Right atrium auricular region (tissue), 2 donors: Measurements from ENCODE around the gene OR6Q1. TPM values are rescaled to one million over a fixed set of nuclear protein-coding genes. Genes with fewer than 3 reads are reported as not detected.

Source experiments
- DNase-seq: peaks from one replicate; pipeline ENCODE4 v3.0.0-alpha.2; 2019; ENCODE audit warnings: low spot score
- H3K27ac ChIP-seq, 2 donors: fragments of 200-600 bp; sonication (generic); 1 replicate in 1 of 2; 2 replicates in 1 of 2; pipeline ENCODE4 v1.5.1; 2016 to 2019
- H3K27me3 ChIP-seq, 2 donors: fragments of 200-600 bp; sonication (generic); one replicate each; pipeline versions ENCODE4 v1.5.1 to v1.6.0; 2017 to 2019
- H3K36me3 ChIP-seq: fragments of 200-600 bp; sonication (generic); one replicate; pipeline ENCODE4 v1.5.1; 2016
- H3K4me1 ChIP-seq, 2 donors: fragments of 200-600 bp; sonication (generic); one replicate each; pipeline versions ENCODE4 v1.5.1 to v1.6.0; 2017 to 2019
- H3K4me3 ChIP-seq, 2 donors: fragments of 200-600 bp; sonication (generic); 1 replicate in 1 of 2; 2 replicates in 1 of 2; pipeline ENCODE4 v1.5.1; 2017 to 2019; ENCODE audit warnings: mild to moderate bottlenecking in 1 of 2, moderate library complexity in 1 of 2
- H3K9me3 ChIP-seq, 2 donors: fragments of 200-600 bp; sonication (generic); one replicate each; pipeline ENCODE4 v1.5.1; 2019
- total RNA-seq, 2 donors: library from RNA; depleted of rRNA; stranded (reverse); fragments of >200 nt; gene quantifications; one replicate each; pipeline ENCODE4 v1.1.0, GENCODE V29; 2016
- TF ChIP-seq, protein P1 (sequence below), 2 donors: fragments of 200-600 bp; sonication (generic); IDR thresholded peaks; one replicate each; pipeline ENCODE4 v1.5.1; 2019; ENCODE audit warnings: antibody characterized with exemption in 2 of 2

OR6Q1 gene
- total RNA-seq, 2 donors from 2014 or later: not detected

- Histone ChIP-seq H3K9me3 (peaks cover 0 to 6% of the 10 kb centered on the region in 2 donors), H3K4me1 (no peaks in the 10 kb centered on the region), H3K27ac (no peak overlapping the region), H3K4me3 (no peak overlapping the region), H3K36me3 (no peaks in the 10 kb centered on the region), H3K27me3 (no peaks in the 10 kb centered on the region)
- no peak for DNase-seq
- TF ChIP-seq, protein P1, sequence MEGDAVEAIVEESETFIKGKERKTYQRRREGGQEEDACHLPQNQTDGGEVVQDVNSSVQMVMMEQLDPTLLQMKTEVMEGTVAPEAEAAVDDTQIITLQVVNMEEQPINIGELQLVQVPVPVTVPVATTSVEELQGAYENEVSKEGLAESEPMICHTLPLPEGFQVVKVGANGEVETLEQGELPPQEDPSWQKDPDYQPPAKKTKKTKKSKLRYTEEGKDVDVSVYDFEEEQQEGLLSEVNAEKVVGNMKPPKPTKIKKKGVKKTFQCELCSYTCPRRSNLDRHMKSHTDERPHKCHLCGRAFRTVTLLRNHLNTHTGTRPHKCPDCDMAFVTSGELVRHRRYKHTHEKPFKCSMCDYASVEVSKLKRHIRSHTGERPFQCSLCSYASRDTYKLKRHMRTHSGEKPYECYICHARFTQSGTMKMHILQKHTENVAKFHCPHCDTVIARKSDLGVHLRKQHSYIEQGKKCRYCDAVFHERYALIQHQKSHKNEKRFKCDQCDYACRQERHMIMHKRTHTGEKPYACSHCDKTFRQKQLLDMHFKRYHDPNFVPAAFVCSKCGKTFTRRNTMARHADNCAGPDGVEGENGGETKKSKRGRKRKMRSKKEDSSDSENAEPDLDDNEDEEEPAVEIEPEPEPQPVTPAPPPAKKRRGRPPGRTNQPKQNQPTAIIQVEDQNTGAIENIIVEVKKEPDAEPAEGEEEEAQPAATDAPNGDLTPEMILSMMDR (IDR thresholded peaks at IDR 0.05): no peak
Measured at GRCh38 chr11:58003036-58003435, 27.7 kb upstream of the OR6Q1 start.

- no peak for DNase-seq
- no peaks in the 10 kb centered on the region for H3K27me3 ChIP-seq
- no peak overlapping the region for H3K4me3 ChIP-seq
- no peaks in the 10 kb centered on the region for H3K36me3 ChIP-seq
- H3K9me3 ChIP-seq: peaks cover 0 to 6% of the 10 kb centered on the region in 2 donors
- H3K4me1 ChIP-seq: no peaks in the 10 kb centered on the region
- TF ChIP-seq, protein P1 (IDR thresholded peaks at IDR 0.05): no peak
- no peak overlapping the region for H3K27ac ChIP-seq
Measured at GRCh38 chr11:58003591-58003990, 27.2 kb upstream of the OR6Q1 start.

DNA sequence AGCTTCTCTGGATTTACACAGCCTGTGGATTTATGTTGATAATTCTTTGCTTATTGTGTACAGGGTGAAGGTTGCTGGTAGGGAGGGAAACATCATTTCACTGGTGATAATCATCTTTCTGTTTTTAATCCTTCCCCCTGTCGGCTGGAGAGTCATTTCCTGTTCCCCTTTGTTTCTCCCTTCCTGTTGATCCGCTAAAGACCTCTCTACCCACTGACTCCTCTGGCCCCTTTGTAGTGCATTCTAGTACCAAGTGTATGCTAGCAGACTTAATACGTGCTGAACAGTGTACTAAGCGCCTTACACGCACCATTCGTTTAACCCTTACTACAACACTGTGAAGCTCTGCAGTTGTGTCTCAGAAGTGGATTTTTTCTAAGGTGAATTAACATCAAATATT lies 26.1 kb upstream of the OR6Q1 start:
- Histone ChIP-seq H3K4me1 (no peaks in the 10 kb centered on the region), H3K27me3 (no peaks in the 10 kb centered on the region), H3K36me3 (no peaks in the 10 kb centered on the region), H3K9me3 (peaks cover 0 to 6% of the 10 kb centered on the region in 2 donors), H3K4me3 (no peak overlapping the region), H3K27ac (no peak overlapping the region)
- TF ChIP-seq, protein P1 (IDR thresholded peaks at IDR 0.05): no peak
- no peak for DNase-seq

DNA sequence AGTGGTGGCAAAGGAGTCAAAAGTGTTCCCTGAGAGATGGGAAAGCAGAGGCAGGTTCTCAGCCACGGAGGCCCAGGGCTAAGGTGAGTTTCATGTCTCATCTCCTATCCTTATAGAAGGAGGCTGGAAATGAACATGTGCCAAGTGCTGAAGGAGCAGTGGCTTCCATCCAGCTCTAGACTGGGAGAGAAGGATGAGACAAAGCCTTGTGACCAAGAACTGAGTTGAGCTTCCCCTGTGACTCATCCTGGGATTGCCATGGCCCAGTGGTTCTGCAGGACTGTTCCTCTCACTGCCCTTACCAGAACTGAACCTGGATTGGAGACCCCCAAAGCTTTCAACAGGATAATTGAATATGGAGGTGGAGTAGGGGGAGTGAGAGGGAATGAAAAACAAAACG lies 23.8 kb upstream of the OR6Q1 start:
- Histone ChIP-seq H3K4me1 (no peaks in the 10 kb centered on the region), H3K4me3 (no peak overlapping the region), H3K36me3 (no peaks in the 10 kb centered on the region), H3K9me3 (no peaks in the 10 kb centered on the region), H3K27me3 (no peaks in the 10 kb centered on the region), H3K27ac (no peak overlapping the region)
- TF ChIP-seq, protein P1 (IDR thresholded peaks at IDR 0.05): no peak
- DNase-seq: no peak

DNA sequence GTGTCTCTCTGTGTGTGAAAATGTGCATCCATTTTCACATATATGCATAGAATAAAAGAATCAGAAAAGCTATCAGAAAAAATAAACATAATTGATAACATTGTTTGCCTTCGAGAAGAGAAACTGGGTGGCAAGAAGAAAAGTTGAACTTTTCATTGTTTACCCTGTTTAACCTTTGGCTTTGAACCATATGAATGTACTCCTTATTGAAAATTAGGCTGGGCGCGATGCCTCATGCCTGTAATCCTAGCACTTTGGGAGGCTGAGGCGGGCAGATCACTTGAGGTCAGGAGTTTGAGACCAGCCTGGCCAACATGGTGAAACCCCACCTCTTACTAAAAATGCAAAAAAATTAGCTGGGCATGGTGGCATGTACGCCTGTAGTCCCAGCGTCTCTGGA lies 19.0 kb upstream of the OR6Q1 start:
- H3K4me3 ChIP-seq: no peak overlapping the region
- no peaks in the 10 kb centered on the region for H3K36me3 ChIP-seq
- TF ChIP-seq, protein P1 (IDR thresholded peaks at IDR 0.05): no peak
- no peaks in the 10 kb centered on the region for H3K4me1 ChIP-seq
- no peaks in the 10 kb centered on the region for H3K9me3 ChIP-seq
- no peak overlapping the region for H3K27ac ChIP-seq
- no peaks in the 10 kb centered on the region for H3K27me3 ChIP-seq
- no peak for DNase-seq

DNA sequence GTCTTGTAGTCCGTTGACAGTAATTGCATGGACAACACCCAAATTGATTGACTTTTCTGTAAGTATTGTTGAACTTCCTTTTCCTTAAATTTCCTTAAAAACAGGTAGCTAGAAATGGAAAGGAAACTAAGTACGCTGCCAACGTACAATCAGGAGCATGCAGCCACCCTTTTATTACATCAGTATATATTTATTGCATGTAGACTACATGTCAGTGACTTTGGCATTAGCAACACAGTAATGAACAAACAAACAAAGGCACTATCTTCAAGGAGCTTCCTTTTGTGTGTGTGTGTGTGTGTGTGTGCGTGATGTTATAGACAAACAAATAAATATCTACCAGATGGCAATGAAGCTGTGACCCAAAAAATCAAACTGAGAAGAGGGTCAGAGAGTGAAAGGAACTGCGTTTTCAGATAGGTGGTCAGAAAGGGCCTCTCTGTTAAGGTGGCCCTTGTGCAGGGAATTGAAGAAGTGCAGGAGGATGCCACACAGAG lies 7.3 kb upstream of the OR6Q1 start, which contains the start of gene OR9Q1:
Gene OR9Q1 (plus strand): TSS at position 447 of the 497 bp plus-strand sequence. CDS start 155,564 bp downstream, outside the sequence.
- H3K4me1 ChIP-seq: peaks cover 0 to 7% of the 10 kb centered on the region in 2 donors
- no peaks in the 10 kb centered on the region for H3K36me3 ChIP-seq
- no peak within 1 kb of the TSS for H3K4me3 ChIP-seq
- no peak for DNase-seq
- TF ChIP-seq, protein P1 (IDR thresholded peaks at IDR 0.05): no peak
- H3K27ac ChIP-seq: peak within 1 kb of the TSS; percentile 32 to 65
- H3K9me3 ChIP-seq: no peaks in the 10 kb centered on the region
- no peaks in the 10 kb centered on the region for H3K27me3 ChIP-seq
